Esophagus squamous epithelium (tissue), 4 donors: ENCODE measurements around the gene ZNF582.

Experiments
- CTCF ChIP-seq, 6 experiments: fragments of 450-650 bp in 4 of 6; fragments of 200-600 bp in 2 of 6; sonication (generic) in 2 of 6; IDR thresholded peaks; one replicate each; pipeline ENCODE4 v1.5.1; 2016 to 2019; ENCODE audit warnings: antibody characterized with exemption in 6 of 6, mild to moderate bottlenecking in 4 of 6, moderate library complexity in 4 of 6
- POLR2A ChIP-seq, 4 donors: fragments of 450-650 bp; IDR thresholded peaks; one replicate each; pipeline ENCODE4 v1.6.1; 2017; ENCODE audit warnings: antibody characterized with exemption in 4 of 4, mild to moderate bottlenecking in 4 of 4, moderate library complexity in 3 of 4

- no peak for TF ChIP-seq CTCF (IDR thresholded peaks at IDR 0.05)
- TF ChIP-seq POLR2A (IDR thresholded peaks at IDR 0.05): no peak
Observed at GRCh38 chr19:56360841-56361240, 32.5 kb downstream of the ZNF582 start.
